GM12878 (cell line): ENCODE data around the gene ZNF668.

Experiments
- SMC3 ChIP-seq: IDR thresholded peaks from 2 replicates; pipeline ENCODE4 v1.6.1; 2011; ENCODE audit warnings: low read length, improper control_type of control experiment, borderline replicate concordance
- YBX1 ChIP-seq: fragments of 450-650 bp; IDR thresholded peaks from 2 replicates; pipeline ENCODE4 v1.6.1; 2016; ENCODE audit warnings: antibody characterized with exemption

DNA sequence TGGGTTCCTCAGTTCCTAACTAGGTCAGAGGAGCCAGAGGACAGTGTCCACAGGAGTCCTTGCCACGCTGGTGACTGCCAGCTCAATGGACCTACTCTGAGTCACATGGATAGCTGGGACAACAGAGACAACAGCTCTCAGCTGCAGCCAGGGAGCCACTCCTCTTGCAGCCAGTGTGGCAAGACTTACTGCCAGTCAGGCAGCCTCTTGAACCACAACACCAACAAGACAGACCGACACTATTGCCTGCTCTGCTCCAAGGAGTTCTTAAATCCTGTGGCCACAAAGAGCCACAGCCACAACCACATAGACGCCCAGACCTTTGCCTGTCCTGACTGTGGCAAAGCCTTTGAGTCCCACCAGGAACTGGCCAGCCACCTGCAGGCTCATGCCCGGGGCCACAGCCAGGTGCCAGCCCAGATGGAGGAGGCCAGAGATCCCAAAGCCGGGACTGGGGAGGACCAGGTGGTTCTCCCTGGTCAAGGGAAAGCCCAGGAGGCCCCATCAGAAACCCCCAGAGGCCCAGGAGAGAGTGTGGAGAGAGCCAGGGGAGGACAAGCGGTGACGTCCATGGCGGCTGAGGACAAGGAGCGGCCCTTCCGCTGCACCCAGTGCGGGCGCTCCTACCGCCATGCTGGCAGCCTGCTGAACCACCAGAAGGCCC lies 6.8 kb upstream of the ZNF668 start:
- TF ChIP-seq SMC3: no peak
- TF ChIP-seq YBX1: no peak
